Medulla oblongata (tissue), 1 donor: ENCODE measurements around the gene KLF1.

Experiments used
- DNase-seq: peaks from one replicate; pipeline ENCODE4 v3.0.0-alpha.2; 2015; ENCODE audit errors: extremely low spot score

KLF1 gene

GRCh38 chr19:12838182-12838885, 48.7 kb downstream of the KLF1 start, which contains the start of gene MAST1:
MAST1 (plus strand) TSS chr19:12838515; CDS start chr19:12838573, 58 bp downstream.
- DNase-seq, result no peak

- no peak for DNase-seq
Measured at GRCh38 chr19:12837225-12837624, 49.8 kb downstream of the KLF1 start.

DNA sequence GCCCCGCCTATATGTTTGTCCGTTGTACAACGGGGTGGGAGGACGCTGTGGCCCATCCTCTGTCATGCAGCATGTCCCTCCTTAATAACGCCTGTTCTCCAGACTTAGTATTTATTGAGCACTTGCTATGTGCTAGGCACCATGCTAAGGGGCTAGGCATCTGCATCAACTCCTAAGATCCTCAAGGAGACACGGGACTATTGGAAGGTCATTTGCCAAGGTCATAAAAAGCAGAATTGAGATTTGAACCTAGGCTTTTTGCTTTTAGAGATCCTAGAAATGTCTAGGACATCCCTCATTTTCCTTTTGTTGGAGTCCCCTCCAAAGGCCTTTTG, 50.5 kb downstream of the KLF1 start:
- no peak for DNase-seq

DNA sequence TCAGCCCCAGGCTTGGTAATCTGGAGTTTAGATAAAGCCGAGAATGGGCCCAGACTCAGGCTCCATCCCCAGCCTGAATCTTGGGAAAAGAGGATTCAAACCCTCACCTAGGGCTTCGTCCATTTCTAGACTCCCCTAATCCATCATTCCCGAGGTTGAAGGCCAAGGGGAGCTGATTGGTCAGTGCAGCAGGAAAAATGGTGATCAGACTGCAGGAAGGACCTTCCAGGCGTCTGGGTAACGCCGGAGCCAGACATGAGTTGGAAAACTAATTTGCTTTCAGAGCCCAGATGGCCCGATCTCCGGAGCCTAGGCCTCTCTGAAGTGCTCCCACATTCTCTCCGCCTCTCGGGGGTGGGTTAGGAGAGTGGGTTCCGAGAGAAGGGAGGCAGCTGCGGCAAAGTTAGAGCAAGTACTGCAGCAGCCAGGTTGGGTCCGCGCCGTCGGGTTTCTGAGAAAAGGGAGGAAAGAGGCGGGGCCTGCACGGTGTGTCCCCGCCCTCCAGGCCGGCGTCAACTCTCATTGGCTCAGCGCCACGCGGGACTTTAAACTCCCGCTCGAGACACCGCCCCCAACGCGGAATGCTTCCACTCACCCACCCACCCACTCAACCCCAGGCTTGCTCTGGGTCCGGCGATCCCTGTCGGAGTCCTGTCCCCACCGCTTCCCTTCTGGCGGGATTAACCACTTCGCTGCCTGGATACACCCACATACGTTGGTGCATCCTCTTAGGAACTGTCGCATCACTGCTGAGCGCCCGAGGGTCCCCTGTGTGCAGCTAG, 51.8 kb downstream of the KLF1 start:
- DNase-seq, result no peak

GRCh38 chr19:12834566-12834943, 52.4 kb downstream of the KLF1 start, which contains the start of gene RTBDN:
RTBDN (minus strand) TSS chr19:12834579; CDS start chr19:12829979, 4,600 bp downstream.
- DNase-seq, result no peak
